CD8-positive, alpha-beta memory T cell (primary cell): Measurements from ENCODE around the gene FOXK1. TPM values are rescaled to one million over a fixed set of nuclear protein-coding genes. Genes with fewer than 3 reads are reported as not detected.

Source experiments
- CTCF ChIA-PET: fragments of 350-600 bp; sonication (Branson Sonifier 250); formaldehyde crosslinking; loops from one replicate; lab custom pipeline; 2021; ENCODE audit warnings: antibody characterized with exemption; lab: Charles Lee
- POLR2A ChIA-PET: fragments of 350-600 bp; sonication (Branson Sonifier 250); formaldehyde crosslinking; loops from one replicate; lab custom pipeline; 2021; ENCODE audit warnings: antibody characterized with exemption; lab: Charles Lee
- DNase-seq, 5 donors: peaks; one replicate each; pipeline versions ENCODE4 v3.0.0 to v3.0.0-alpha.2; 2020 to 2022; ENCODE audit warnings: mixed read lengths in 1 of 5
- H3K27ac ChIP-seq: one replicate; pipeline ENCODE4 v1.7.0; 2013; ENCODE audit warnings: low read depth, mild to moderate bottlenecking, low read length, moderate library complexity
- H3K27me3 ChIP-seq: 2 replicates; pipeline ENCODE4 v1.7.0; 2013; ENCODE audit warnings: low read length, mild to moderate bottlenecking; ENCODE audit not compliant: insufficient read depth, poor library complexity, severe bottlenecking
- H3K36me3 ChIP-seq: 2 replicates; pipeline ENCODE4 v1.7.0; 2013; ENCODE audit warnings: mild to moderate bottlenecking, low read length, moderate library complexity; ENCODE audit not compliant: insufficient read depth
- H3K4me1 ChIP-seq: 2 replicates; pipeline ENCODE4 v1.7.0; 2013; ENCODE audit warnings: mild to moderate bottlenecking, low read length, moderate library complexity; ENCODE audit not compliant: insufficient read depth
- H3K4me3 ChIP-seq: 2 replicates; pipeline ENCODE4 v1.7.0; 2013; ENCODE audit warnings: mild to moderate bottlenecking, low read length
- H3K9me3 ChIP-seq: 2 replicates; pipeline ENCODE4 v1.7.0; 2013; ENCODE audit warnings: mild to moderate bottlenecking, low read length
- H3K27ac Mint-ChIP-seq, 8 donors: one replicate each; pipeline ENCODE4 v1.8.0; 2020 to 2021; ENCODE audit warnings: mixed read lengths in 8 of 8, mild to moderate bottlenecking in 6 of 8, inconsistent platforms in 3 of 8, moderate library complexity in 3 of 8
- H3K27me3 Mint-ChIP-seq, 2 donors: one replicate each; pipeline ENCODE4 v1.8.0; 2020 to 2021; ENCODE audit warnings: mixed read lengths in 2 of 2, mild to moderate bottlenecking in 1 of 2, moderate library complexity in 1 of 2
- H3K36me3 Mint-ChIP-seq, 3 donors: one replicate each; pipeline ENCODE4 v1.8.0; 2020 to 2021; ENCODE audit warnings: mixed read lengths in 3 of 3, inconsistent platforms in 1 of 3, mild to moderate bottlenecking in 1 of 3
- H3K4me1 Mint-ChIP-seq, 3 donors: one replicate each; pipeline ENCODE4 v1.8.0; 2020 to 2021; ENCODE audit warnings: mixed read lengths in 3 of 3, inconsistent platforms in 1 of 3, mild to moderate bottlenecking in 1 of 3
- H3K4me3 Mint-ChIP-seq, 7 donors: one replicate each; pipeline ENCODE4 v1.8.0; 2020 to 2021; ENCODE audit warnings: mixed read lengths in 7 of 7, mild to moderate bottlenecking in 6 of 7, moderate library complexity in 4 of 7, inconsistent platforms in 2 of 7
- H3K9me3 Mint-ChIP-seq, 5 donors: one replicate each; pipeline ENCODE4 v1.8.0; 2020 to 2022; ENCODE audit warnings: mixed read lengths in 5 of 5, mild to moderate bottlenecking in 3 of 5, moderate library complexity in 2 of 5, inconsistent platforms in 1 of 5
- polyA plus RNA-seq: library from polyadenylated mRNA; unstranded; fragments of 300-500 nt; fragmentation: Illumina TruSeq; gene quantifications from one replicate; pipeline ENCODE4 v1.2.3, GENCODE V29; 2021
- total RNA-seq, 2 experiments: library from RNA; stranded (reverse); gene quantifications; one replicate each; pipeline ENCODE4 v1.2.3, GENCODE V29; 2021

FOXK1 gene
- total and polyA plus RNA-seq, 3 experiments from 2014 or later: 4.5 to 38.4 (median 35.6) TPM

DNA sequence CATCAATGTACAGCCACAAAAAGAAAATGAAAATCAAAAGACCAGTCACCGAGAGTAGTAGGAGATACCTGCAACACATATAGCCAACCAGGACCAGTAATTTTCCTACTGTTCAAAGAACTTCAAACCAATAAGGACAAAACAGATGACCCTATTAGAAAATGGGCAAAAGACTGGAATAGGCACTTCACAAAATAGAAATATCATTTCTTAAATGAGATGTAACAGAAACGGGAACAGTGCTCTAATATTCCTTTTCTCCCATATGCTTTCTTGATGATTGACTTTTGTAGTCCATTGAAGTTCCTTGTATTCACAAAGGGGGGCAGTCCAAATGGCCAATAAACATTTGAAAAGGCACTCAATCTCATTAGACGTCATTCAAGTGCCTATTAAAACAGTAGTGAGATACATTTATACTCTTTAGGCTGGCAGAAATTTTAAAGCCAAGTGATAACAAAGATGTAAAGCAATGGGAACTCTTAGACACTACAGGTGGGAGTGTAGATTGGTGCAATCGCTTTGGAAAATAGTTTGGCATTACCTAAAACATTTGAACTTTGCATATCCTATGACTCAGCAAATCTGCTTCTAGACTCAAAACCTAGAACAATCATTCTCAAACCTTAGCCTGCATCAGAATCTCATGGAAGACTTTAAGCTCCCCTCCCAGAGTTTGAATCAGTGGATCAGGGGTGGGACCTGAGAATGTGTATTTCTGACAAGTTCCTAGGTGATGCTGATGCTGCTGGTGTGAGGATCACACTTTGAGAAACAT is 24.3 kb upstream of the FOXK1 start:
- H3K27me3 Mint-ChIP-seq: peaks cover 10% of the 10 kb centered on the region in 2 donors
- H3K27me3 ChIP-seq: no peaks in the 10 kb centered on the region
- ChIA-PET POLR2A (no interaction called here), CTCF (no interaction called here)
- no peak overlapping the region for H3K4me3 Mint-ChIP-seq
- no peaks in the 10 kb centered on the region for H3K4me1 Mint-ChIP-seq
- no peak overlapping the region for H3K27ac ChIP-seq
- H3K4me1 ChIP-seq: no peaks in the 10 kb centered on the region
- DNase-seq: no peak
- H3K9me3 Mint-ChIP-seq: peaks cover 6 to 27% (median 24%) of the 10 kb centered on the region in 5 donors
- H3K36me3 ChIP-seq: no peaks in the 10 kb centered on the region
- no peak overlapping the region for H3K27ac Mint-ChIP-seq
- H3K9me3 ChIP-seq: no peaks in the 10 kb centered on the region
- peaks cover 0 to 17% (median 3%) of the 10 kb centered on the region in 3 donors for H3K36me3 Mint-ChIP-seq
- H3K4me3 ChIP-seq: no peak overlapping the region

DNA sequence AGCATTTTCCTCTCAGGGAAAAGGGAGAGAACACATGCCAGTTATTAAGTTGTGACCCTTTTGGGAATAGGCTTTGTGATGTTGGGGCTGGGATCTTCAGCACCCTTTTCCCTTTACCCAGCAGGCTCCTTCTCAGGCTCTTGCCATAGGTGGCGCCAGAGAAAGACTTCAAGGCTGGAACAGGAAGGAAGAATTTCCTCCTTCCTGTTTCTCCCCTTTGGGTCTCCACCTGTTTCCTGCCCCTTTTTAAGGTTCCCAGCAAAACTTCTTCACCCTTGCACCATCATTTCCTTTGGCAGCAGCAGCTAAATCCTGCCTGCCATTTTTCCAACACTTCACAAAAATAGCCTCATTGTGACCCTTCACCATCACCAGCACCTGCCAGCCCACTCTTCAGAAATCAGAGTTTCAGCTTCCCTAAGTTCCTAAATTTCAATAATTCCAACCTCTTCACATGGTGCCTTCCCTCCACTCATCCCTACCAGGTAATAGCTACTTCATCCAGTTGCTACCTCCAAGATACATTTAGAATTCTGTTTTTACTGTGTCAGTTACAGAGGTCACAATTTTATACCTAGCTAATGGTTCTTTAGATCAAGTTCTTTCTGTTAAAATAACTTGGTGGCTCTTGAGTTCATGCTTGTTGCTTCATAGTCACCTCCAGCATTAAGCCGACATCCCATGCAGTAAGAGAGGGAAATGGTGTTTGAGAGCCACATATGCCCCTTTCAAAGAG is 22.4 kb upstream of the FOXK1 start:
- CTCF ChIA-PET: interaction anchor here (1.5 kb wide), 1 partner anchor 18 kb away, joined by 3 read pairs; no protein-coding TSS in a partner anchor
- Histone ChIP-seq H3K4me1 (no peaks in the 10 kb centered on the region), H3K27ac (no peak overlapping the region), H3K4me3 (no peak overlapping the region), H3K27me3 (no peaks in the 10 kb centered on the region), H3K9me3 (no peaks in the 10 kb centered on the region), H3K36me3 (no peaks in the 10 kb centered on the region)
- Mint-ChIP-seq H3K36me3 (peaks cover 0 to 17% (median 3%) of the 10 kb centered on the region in 3 donors), H3K4me3 (no peak overlapping the region), H3K27ac (peak overlapping the region in 1 of 8 donors; percentile 58), H3K4me1 (no peaks in the 10 kb centered on the region), H3K9me3 (peaks cover 6 to 27% (median 24%) of the 10 kb centered on the region in 5 donors), H3K27me3 (peaks cover 10 to 13% of the 10 kb centered on the region in 2 donors)
- no peak for DNase-seq
- POLR2A ChIA-PET: no interaction called here

DNA sequence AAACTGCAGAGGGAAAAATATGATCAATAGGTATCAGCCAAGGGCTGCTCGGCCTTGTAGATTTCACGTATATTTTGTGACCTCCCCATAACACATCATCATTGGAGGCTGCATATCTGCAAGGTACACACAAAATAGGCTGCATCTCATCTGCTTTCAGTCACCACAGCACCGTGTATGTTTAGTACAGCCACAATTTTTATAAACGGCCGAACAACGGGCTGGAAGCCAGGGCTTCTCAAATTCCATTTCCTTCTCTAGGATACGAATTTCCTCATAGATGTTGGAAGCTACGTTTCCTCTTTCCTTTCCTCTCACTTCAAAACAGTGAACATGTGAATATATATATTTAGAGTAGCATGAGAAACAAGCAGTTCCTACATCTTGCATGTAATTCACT is 20.2 kb upstream of the FOXK1 start:
- H3K4me3 Mint-ChIP-seq: no peak overlapping the region
- H3K27ac ChIP-seq: no peak overlapping the region
- H3K27me3 Mint-ChIP-seq: peaks cover 5 to 9% of the 10 kb centered on the region in 2 donors
- no peaks in the 10 kb centered on the region for H3K4me1 ChIP-seq
- H3K36me3 Mint-ChIP-seq: peaks cover 0 to 7% (median 3%) of the 10 kb centered on the region in 3 donors
- no peak overlapping the region for H3K27ac Mint-ChIP-seq
- H3K27me3 ChIP-seq: no peaks in the 10 kb centered on the region
- ChIA-PET CTCF (interaction anchor here (0.6 to 1.2 kb wide), 2 partner anchors 12 to 1989 kb away, joined by 3 to 4 read pairs; no protein-coding TSS in a partner anchor), POLR2A (interaction anchor here (0.6 kb wide), 1 partner anchor 43 kb away, joined by 5 read pairs; no protein-coding TSS in a partner anchor)
- DNase-seq: no peak
- peaks cover 5 to 22% (median 19%) of the 10 kb centered on the region in 5 donors for H3K9me3 Mint-ChIP-seq
- no peaks in the 10 kb centered on the region for H3K4me1 Mint-ChIP-seq
- H3K9me3 ChIP-seq: no peaks in the 10 kb centered on the region
- no peak overlapping the region for H3K4me3 ChIP-seq
- no peaks in the 10 kb centered on the region for H3K36me3 ChIP-seq

DNA sequence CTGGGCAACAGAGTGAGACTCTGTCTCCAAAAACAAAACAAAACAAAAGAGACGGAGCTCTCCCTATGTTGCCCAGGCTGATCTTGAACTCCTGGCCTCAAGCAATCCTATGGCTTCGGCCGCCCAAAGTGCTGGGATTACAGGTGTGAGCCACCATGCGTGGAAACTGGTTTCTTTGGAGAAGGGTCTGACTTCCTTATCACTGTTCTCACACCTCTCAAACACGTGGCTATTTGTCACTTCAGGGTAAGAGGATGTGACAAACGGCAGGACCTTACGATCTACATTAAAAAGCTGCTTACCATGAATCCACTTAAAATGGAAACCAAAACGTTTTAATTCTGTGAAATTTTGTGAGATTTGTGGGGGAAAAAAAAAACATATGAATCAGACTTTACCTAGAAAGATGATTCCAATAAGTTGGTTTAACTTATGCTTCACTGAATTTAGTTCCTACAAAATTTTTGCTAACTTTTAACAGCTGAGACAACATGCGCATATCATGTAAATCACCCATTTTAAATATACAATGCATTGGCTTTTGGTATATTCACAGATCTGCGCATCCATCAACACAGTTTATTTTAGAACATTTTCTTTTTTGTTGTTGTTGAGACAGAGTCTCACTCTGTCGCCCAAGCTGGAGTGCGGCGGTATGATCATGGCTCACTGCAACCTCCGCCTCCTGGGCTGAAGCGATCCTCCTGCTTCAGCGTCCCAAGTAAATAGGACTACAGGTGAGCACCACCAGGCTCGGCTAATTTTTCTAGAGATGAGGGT is 18.7 kb upstream of the FOXK1 start:
- no peak for DNase-seq
- no peaks in the 10 kb centered on the region for H3K27me3 ChIP-seq
- Mint-ChIP-seq H3K4me1 (no peaks in the 10 kb centered on the region), H3K9me3 (peaks cover 2 to 21% (median 13%) of the 10 kb centered on the region in 5 donors), H3K27me3 (peaks cover 5 to 9% of the 10 kb centered on the region in 2 donors), H3K4me3 (no peak overlapping the region), H3K36me3 (peaks cover 0 to 7% (median 3%) of the 10 kb centered on the region in 3 donors), H3K27ac (no peak overlapping the region)
- CTCF ChIA-PET: interaction anchor here (1.2 kb wide), 1 partner anchor 11 kb away, joined by 4 read pairs; no protein-coding TSS in a partner anchor
- H3K27ac ChIP-seq: no peak overlapping the region
- POLR2A ChIA-PET: no interaction called here
- H3K9me3 ChIP-seq: no peaks in the 10 kb centered on the region
- H3K4me3 ChIP-seq: no peak overlapping the region
- H3K36me3 ChIP-seq: no peaks in the 10 kb centered on the region
- no peaks in the 10 kb centered on the region for H3K4me1 ChIP-seq

DNA sequence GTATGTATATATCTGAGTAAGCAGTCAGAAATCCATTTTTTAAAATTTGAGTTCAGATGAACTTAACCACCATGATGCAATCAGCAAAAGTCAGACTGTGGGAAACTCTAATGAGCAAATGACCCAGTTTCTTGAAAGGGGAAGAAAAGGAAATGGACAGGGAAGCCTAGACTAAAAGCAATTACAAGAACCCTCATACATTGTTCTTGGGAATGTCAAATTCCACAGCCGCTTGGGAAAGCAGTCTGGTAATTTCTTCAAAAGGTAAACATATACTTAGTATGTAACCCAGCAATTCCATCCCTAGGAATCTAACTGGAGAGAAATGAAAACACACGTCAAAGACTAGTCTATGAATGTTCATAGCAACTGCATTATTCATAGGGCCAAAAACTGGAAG is 16.4 kb upstream of the FOXK1 start:
- Mint-ChIP-seq H3K27ac (no peak overlapping the region), H3K9me3 (peaks cover 0 to 3% (median under 1%) of the 10 kb centered on the region in 5 donors), H3K27me3 (peaks cover 2 to 12% of the 10 kb centered on the region in 2 donors), H3K36me3 (no peaks in the 10 kb centered on the region), H3K4me1 (no peaks in the 10 kb centered on the region), H3K4me3 (no peak overlapping the region)
- Histone ChIP-seq H3K9me3 (no peaks in the 10 kb centered on the region), H3K36me3 (no peaks in the 10 kb centered on the region), H3K27ac (no peak overlapping the region), H3K27me3 (no peaks in the 10 kb centered on the region), H3K4me3 (no peak overlapping the region), H3K4me1 (no peaks in the 10 kb centered on the region)
- DNase-seq: no peak
- ChIA-PET CTCF (interaction anchor here (0.7 kb wide), 1 partner anchor 9 kb away, joined by 3 read pairs; no protein-coding TSS in a partner anchor), POLR2A (no interaction called here)

DNA sequence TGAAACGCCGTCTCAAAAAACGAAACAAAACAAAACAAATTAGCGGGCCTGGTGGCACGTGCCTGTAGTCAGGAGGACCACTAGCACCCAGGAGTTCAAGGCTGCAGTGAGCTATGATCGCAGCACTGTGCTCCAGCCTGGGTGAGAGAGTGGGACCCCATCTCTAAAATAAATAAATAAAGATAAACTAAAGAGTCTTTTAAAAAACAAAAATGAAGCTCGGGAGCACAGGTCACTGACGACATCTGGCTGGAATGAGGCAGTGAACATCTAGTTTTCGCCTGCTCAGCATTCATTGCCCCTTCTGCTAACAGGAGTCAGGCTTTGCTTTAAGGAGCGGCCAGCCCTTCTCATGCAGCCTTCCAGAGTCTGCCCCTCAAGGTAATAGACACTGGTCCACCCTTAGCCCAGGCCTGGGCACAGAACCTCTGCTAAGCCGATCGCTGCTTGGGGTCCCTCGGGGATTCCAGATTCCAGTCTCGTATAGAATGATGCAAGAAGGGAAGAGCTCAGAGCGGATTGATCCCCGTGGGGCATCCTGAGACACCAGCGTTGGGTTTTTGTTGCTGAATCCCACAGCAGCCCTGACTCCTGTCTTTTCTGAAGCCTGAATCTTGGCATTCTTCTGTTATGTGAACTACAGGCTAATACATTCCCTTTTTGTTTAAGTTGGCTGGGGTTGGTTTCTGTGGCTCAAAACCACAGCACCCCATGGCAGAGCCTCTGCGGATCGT is 14.2 kb upstream of the FOXK1 start:
- H3K27me3 Mint-ChIP-seq: peaks cover 0 to 22% of the 10 kb centered on the region in 2 donors
- Histone ChIP-seq H3K27me3 (no peaks in the 10 kb centered on the region), H3K4me3 (no peak overlapping the region), H3K36me3 (no peaks in the 10 kb centered on the region), H3K4me1 (no peaks in the 10 kb centered on the region), H3K9me3 (no peaks in the 10 kb centered on the region), H3K27ac (no peak overlapping the region)
- no peaks in the 10 kb centered on the region for H3K4me1 Mint-ChIP-seq
- no peak overlapping the region for H3K4me3 Mint-ChIP-seq
- H3K27ac Mint-ChIP-seq: no peak overlapping the region
- H3K9me3 Mint-ChIP-seq: peaks cover 0 to 4% (median 0%) of the 10 kb centered on the region in 5 donors
- POLR2A ChIA-PET: interaction anchor here (0.6 kb wide), 1 partner anchor 12 kb away, joined by 4 read pairs; no protein-coding TSS in a partner anchor
- H3K36me3 Mint-ChIP-seq: no peaks in the 10 kb centered on the region
- CTCF ChIA-PET: no interaction called here
- no peak for DNase-seq

DNA sequence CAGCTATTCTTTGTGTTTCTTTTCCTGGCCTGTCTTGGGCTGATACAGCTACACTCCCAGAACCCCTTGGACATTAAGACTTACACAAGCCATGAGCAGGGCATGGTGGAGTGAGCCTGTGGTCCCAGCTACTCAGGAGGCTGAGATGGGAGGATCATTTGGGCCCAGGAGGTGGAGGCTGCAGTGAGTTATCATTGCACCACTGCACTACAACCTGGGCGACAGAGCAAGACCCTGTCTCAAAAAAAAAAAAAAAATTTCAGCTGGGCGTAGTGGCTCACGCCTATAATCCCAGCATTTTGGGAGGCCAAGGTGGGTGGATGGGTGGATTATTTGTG is 13.6 kb upstream of the FOXK1 start:
- H3K27ac ChIP-seq: no peak overlapping the region
- H3K27me3 ChIP-seq: no peaks in the 10 kb centered on the region
- POLR2A ChIA-PET: no interaction called here
- CTCF ChIA-PET: no interaction called here
- no peaks in the 10 kb centered on the region for H3K4me1 Mint-ChIP-seq
- no peak for DNase-seq
- no peaks in the 10 kb centered on the region for H3K36me3 ChIP-seq
- H3K36me3 Mint-ChIP-seq: no peaks in the 10 kb centered on the region
- no peak overlapping the region for H3K4me3 ChIP-seq
- no peaks in the 10 kb centered on the region for H3K9me3 ChIP-seq
- H3K9me3 Mint-ChIP-seq: peaks cover 0 to 4% (median 0%) of the 10 kb centered on the region in 5 donors
- H3K4me1 ChIP-seq: no peaks in the 10 kb centered on the region
- peaks cover 0 to 22% of the 10 kb centered on the region in 2 donors for H3K27me3 Mint-ChIP-seq
- no peak overlapping the region for H3K4me3 Mint-ChIP-seq
- H3K27ac Mint-ChIP-seq: no peak overlapping the region
